HG03108 (cell line): ENCODE results near the gene TENM4.
"Not testable (repeated sequence)": the region's sequence is repeated elsewhere in the genome, so short reads cannot be mapped to it uniquely, and the experiment has no call there.

ENCODE experiments used
- ATAC-seq: cut with Tn5 transposase; IDR thresholded peaks from one replicate; pipeline ENCODE4 v1.9.1; 2021; ENCODE audit warnings: moderate library complexity; ENCODE audit not compliant: unreplicated experiment

Gene TENM4

DNA sequence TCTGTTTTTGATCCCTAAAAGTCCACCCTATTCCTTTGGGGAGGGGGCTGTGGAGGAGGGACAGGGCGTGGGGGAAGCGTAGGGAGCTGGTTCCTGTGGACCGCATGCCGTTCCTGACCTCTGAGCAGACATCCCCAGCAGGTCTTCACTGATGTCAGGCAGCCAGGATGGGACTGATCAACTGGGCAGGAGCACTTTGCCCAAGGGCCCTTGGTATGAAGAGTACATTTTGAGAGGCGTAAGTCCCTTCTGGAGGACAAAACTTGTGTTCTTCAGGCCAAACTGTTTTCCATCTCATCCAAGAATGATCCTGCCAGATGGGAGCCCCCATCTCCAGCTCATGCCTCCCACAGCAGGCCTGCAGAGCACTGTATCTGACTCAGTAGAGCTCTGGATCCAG lies 785.3 kb downstream of the TENM4 start:
- no peak for ATAC-seq

DNA sequence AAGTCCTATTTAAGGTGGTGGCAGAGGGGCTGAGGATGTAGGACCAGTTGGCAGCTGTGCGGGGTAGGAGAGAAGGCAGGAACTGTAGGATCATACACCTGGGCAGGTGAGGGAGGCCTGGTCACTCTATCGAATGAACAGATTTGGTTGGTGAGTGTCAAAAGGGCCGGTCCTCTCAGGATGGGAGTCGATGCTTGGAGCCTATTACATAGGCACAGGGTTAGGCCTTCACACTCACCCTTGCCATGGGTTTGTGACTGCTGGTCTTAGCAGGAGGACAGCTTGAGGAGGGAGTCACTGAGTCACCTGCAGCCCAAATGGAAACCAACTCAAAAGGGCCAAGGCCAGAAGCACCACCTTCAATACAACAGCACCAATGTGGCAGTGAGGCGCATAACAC lies 786.0 kb downstream of the TENM4 start:
- no peak for ATAC-seq

DNA sequence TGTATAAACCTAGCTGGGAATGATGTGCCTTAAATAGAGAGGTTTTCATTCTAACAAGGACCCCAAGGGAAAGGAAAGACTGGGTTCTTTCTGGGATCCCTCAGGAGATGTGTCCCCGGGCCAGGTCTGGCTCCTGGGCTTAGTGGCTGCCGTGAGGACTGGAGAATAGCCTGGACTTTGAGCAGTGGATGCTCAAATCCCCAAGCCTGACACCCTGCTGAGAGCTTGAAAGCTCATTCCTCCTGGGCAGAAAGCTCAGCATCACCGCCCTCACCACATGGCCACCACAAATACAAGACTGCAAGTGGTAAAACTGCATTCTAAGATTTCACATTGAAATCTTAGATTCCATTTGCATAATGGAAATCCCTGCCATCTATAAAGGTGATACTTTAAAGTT lies 786.8 kb downstream of the TENM4 start:
- no peak for ATAC-seq

DNA sequence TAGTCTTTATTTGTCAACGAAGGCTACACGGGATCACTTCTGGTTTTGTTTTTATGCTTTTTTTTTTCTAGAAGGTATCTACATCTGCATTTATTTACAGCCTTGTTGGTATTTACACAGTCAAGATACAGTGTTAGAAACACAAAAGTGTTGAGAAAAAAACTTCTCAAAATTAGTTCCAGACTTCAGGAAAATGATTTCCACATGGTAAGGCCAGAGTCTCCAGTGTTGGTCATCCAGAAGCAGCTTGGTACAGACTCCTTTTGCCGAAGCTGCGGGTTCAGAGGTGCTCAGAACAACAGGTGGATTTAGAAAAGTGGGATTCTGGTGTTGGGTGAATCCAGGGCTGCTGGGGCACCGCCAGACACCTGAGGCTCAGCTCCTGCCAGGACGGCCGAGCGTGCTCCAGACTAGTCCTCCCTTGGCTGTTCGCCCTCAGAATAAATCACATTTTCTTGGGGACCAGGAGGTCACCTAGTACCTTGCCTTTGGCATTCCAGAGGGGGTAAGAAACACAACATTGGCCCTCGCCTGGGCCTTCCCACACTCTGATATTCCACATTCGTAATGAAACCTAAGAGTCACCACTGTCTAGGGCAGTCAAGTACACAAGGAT lies 787.4 kb downstream of the TENM4 start:
- ATAC-seq, result no peak

GRCh38 chr11:78652843-78653239 lies 788.0 kb downstream of the TENM4 start:
- ATAC-seq, result no peak

GRCh38 chr11:78651923-78652842 lies 788.6 kb downstream of the TENM4 start:
- no peak for ATAC-seq

DNA sequence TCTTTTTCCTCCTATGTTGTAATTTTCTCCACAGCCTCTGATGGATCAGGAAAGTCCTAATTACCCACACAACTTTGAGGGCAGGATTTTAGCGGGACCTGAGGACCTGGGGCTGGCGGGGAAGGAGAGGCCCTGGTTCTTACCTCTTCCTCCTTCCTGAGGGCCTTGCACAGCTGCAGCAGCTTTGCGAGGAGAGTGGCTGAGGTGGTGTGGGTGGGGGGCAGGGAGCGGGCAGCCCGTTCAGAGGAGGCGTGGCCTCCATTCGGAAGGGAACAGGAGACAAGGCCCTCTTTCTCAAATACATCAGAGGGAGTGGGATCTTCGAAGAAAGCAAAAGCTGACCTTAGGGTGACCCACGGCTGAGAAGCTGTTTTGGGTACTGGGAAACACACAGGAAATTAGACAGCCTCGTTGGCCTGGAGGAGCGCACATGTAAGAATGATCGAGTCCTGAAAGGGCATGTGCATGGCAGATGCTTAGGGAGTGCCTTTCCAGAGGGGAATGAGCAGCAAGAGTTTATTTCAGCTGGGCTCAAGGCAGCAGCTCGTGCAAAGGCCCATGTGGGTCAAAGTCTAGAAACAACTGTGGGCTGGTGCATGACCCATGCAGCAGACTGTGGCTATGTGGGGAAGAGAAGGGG lies 789.6 kb downstream of the TENM4 start:
- no peak for ATAC-seq

GRCh38 chr11:78649361-78650215 lies 791.2 kb downstream of the TENM4 start:
- no peak for ATAC-seq

DNA sequence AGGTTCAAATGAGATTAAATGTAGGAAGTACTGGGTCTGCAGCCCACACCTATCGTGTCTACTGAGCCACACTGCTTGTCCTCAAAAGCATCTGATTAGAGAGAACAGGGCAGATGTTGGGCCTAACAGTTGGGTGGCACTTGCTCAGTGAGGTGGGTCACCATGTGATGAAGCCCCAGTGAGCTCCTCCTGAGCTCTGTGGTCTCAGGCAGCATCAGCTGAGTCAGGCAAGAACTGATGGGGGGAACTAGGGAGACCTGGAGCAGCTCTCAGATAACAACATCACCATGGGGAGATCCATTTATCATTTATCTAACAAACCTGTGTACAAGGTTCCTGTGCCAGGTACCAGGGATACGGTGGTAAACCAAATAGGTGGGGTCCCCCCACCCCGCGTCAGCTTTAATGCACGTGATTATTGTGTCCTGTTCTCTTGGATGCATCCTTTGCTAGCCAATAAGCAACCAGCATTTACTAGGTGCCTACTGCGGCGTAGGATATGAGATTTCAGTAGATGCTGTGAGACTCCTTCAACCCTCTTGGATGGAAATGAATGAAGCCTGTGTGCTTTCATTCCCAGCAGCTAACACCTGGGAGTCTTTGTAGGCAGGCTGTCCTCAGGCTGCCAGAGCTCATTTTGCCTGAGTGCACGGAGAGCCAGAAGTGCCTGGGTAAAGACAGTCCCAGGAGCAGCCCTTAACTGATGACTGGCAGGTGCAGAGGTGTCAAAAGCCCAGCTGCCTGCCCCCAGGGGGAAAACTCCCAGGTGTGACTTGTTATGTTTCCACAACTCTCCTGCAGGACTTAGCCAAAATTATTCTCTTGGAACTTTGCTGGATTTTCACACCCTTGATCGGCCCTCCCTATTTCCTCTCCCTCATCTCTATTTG lies 792.6 kb downstream of the TENM4 start:
- ATAC-seq, result no peak

- ATAC-seq, result no peak
Measured at GRCh38 chr11:78647266-78647915, 793.4 kb downstream of the TENM4 start.

GRCh38 chr11:78646564-78647185 lies 794.2 kb downstream of the TENM4 start:
- no peak for ATAC-seq

DNA sequence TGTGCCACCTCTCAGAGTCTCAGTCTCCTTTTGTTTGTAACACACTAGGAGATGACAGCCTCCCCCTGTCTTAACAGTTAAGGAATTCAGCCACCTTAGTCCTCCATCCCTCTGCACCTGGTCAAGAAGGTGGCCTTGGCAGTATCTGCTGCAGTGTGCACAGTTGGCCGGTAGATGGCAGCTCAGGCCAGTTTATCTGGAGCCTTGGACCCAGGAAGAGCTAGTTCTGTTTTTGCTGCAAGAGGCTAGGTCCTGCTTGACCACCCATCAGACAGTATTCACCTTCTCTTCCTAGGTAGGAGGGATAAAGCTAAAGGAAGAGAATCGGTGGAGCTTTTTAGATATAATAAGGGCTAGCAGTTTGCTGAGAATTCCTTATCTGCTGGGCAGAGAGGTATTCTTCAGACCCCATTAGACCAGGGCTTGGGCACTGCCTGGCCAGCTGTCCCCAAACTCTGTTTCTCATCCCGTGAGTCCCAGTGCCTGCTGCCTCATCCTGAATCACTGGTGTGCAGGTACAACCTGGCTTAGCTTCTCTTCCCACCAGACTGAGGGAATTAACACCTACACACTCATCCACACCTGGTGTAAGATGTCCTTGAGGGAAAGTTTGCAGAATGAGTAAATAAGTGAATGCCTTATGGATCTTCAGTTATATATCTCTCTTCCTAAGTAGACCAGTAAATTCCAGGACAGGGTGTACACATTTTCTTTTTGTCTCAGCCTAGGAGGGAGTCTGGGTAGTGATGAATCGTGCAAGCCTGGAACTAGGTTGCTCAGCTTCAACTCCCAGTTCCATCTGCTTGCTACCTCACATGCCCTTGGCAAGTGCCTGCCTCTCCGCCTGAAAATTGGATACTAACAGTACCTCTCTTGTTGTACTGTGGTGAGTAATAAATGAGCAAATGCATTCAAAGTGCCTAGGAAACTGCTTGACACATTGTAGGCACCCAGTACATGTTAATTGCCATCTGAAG lies 795.3 kb downstream of the TENM4 start:
- ATAC-seq, result peak; percentile 53

DNA sequence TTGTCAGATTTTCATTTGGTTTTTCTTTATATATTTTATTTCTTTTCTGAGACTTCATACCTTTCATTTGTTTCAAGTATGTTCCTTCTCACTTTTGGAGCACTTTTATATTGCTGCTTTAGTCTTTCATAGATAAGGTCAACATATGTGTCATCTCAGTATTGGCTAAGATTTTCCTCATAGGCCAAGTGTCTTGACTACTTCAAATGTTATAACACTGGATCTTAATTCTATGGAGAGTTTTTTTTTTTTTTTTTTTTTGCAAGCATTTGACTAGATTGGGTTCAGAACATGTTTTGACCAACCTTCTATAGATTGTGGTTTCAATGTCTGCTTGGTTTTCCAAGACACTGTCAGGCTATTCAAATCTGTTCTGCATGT lies 797.2 kb downstream of the TENM4 start:
- no peak for ATAC-seq

DNA sequence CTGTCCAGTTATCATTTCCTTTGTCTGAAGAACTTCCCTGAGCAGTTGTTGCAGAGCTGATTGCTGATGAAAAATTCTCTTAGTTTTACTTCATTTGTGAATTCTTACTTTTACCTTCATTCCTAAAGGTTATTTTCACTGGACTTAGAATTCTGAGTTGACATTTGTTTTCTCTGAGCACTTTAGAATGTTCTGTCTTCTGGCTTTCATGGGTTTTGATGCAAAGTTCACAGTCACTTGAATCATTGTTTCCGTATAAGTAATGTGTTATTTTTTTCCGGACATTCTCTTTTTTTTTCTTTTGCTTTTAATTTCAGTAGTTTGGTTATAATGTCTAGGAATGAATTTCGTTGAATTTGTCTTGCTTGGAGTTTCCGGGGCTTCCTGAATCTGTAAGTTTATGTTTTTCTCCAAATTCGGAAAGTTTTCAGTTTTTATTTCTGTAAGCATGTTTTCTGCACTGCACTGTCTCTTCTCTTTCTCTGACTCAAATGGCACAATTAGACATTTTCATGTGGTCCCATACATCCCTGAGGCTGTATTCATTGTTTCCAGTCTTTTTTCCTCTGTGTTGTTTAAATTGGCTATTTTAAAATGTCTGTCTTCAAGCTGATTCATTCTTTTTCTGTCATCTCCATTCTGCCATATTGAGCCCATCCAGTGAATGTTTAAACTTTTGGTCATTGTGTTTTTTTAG lies 797.7 kb downstream of the TENM4 start:
- ATAC-seq, result no peak

DNA sequence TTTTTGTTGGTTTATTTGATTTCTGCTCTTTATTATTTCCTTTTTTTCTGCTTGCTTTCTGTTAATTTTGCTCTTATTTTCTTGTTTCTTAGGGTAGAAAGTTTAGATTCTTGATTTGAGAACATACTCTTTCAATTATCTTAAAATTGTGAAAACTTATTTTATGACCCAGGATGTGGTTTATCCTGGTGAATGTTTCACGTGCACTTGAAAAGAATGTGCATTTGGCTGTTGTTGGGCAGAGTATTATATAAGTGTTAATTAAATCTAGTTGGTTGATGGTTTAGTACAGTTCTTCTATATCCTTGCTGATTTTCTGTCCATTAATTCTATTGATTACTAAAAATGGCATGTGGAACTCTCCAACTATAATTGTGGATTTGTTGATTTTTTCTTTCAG lies 799.3 kb downstream of the TENM4 start:
- ATAC-seq, result no peak

DNA sequence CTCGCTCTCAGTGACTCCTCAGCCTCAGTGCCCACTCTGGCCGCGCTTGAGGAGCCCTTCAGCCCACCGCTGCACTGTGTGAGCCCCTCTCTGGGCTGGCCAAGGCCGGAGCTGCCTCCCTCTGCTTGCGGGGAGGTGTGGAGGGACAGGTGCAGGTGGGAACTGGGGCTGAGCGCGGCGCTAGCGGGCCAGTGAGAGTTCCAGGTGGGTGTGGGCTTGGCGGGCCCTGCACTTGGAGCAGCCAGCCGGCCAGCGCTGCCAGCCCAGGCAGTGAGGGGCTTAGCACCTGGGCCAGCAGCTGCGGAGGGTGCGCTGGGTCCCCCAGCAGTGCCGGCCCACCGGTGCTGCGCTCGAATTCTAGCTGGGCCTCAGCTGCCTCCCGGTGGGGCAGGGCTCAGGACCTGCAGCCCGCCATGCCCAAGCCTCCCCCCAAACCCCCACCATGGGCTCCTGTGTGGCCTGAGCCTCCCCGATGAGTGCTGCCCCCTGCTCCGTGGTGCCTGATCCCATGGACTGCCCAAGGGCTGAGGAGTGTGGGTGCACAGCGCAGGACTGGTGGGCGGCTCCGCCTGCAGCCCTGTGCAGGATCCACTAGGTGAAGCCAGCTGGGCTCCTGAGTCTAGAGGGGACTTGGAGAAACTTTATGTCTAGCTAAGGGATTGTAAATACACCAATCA lies 802.0 kb downstream of the TENM4 start:
- no peak for ATAC-seq

GRCh38 chr11:78637527-78637926 lies 803.3 kb downstream of the TENM4 start:
- ATAC-seq, result not testable (repeated sequence)
